T-helper 1 cell treated with Interleukin-12 subunit alpha and Interleukin-12 subunit beta and Interleukin-4 antibody, amounts not matched to agents 30 μg/mL and 1 μg/mL, for 36 hours (primary cell): Measurements from ENCODE around the gene CTBP2.

Experiments
- H3K27ac Mint-ChIP-seq: one replicate; pipeline ENCODE4 v1.8.0; 2021; ENCODE audit warnings: mild to moderate bottlenecking, mixed read lengths
- H3K27me3 Mint-ChIP-seq: one replicate; pipeline ENCODE4 v1.8.0; 2021; ENCODE audit warnings: low read depth, mixed read lengths
- H3K36me3 Mint-ChIP-seq: one replicate; pipeline ENCODE4 v1.8.0; 2021; ENCODE audit warnings: low read depth, mixed read lengths
- H3K4me1 Mint-ChIP-seq: one replicate; pipeline ENCODE4 v1.8.0; 2021; ENCODE audit warnings: low read depth, mixed read lengths
- H3K4me3 Mint-ChIP-seq: one replicate; pipeline ENCODE4 v1.8.0; 2021; ENCODE audit warnings: mild to moderate bottlenecking, moderate library complexity, mixed read lengths
- H3K9me3 Mint-ChIP-seq: one replicate; pipeline ENCODE4 v1.8.0; 2021; ENCODE audit warnings: mixed read lengths

The CTBP2 gene

DNA sequence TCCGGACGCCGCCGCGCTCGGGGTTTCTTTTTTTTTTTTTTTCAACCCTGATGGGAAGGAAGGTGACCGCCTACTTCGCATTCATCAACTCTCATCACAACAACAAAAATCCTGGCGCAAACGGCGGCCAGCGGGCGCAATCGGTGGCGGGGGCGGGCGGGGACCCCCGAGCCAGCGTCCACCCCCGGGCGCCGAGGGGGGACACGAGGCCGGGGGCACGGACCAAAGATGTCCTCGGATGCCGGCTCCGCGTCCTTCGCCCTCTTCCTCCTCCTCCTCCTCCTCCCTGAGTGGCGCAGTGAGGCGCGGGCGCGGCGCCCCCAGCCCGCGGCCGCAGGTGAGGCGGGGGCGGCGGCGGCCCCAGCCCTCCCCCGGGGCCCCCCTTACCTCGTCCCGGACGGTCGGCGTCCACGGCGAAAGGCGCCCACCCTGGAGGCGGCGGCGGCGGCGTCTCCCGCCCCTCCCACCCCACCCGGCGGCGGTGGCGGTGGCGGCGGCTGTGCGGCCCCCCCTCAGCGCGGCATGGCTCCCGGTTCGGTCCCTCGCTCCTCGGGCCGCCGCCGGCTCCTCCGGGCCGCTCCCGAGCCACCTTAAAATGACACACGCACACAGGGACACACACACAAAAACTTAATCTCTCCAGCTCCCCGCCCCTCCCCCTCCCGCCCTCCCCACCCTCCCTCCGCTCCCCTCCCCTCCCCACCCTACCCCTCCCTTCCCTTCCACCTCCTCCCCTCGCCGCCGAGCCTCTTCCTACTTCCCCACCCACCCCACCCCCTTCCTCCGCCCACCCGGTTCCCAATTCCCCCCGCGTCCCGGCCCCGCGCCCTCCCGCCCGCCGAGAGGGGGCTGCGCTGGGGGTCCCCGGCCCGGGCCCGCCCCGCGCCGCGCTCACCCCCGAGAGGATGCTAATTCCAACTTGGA lies at the start of gene CTBP2:
Gene CTBP2 (minus strand): TSS at position 632 of the 924 bp plus-strand sequence.
- Mint-ChIP-seq H3K9me3 (no peaks in the 10 kb centered on the region), H3K4me3 (peak within 1 kb of the TSS; percentile 14), H3K27me3 (peaks cover 58% of the 10 kb centered on the region), H3K27ac (no peak within 1 kb of the TSS), H3K4me1 (peaks cover 3% of the 10 kb centered on the region), H3K36me3 (no peaks in the 10 kb centered on the region)

DNA sequence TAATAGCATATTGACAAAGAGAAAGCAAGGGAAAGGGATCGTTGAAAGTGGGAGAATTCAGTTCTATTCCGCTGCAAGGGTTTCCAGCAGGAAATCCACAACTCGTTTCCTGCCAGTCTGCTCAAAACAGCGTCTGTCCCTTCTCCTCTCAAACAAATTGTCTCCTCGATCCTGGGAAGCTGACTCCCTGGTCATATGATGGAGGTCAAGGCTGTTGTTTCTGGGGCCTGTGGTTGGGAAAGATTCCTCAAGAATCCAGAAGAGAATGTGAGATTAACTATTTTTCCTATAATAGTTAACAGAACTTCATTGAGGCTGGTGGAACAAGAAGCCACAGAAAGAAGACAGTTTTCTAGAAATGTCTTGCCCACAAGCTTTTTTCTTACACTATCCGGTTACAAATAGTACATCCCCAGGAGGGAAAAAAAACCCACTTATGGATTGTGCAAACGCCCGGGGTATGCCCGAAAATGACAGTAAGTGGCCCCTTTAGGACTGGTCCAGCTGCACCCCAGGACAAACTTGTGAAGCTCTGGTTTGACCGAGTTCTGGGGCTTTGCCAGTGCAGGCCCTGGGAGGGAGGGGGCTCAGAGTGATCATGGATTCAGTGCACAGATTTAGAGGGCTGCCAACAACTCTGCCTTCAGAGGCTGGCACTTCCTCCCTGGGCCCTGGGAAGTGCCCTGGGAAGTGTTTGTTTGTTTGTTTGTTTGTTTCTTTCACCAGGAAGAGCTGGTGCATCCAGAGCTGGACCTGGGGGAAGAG lies 49.4 kb upstream of the CTBP2 start:
- no peaks in the 10 kb centered on the region for H3K36me3 Mint-ChIP-seq
- H3K27me3 Mint-ChIP-seq = peaks cover 4% of the 10 kb centered on the region
- H3K27ac Mint-ChIP-seq = no peak overlapping the region
- no peak overlapping the region for H3K4me3 Mint-ChIP-seq
- H3K4me1 Mint-ChIP-seq = no peaks in the 10 kb centered on the region
- H3K9me3 Mint-ChIP-seq = peaks cover 8% of the 10 kb centered on the region

DNA sequence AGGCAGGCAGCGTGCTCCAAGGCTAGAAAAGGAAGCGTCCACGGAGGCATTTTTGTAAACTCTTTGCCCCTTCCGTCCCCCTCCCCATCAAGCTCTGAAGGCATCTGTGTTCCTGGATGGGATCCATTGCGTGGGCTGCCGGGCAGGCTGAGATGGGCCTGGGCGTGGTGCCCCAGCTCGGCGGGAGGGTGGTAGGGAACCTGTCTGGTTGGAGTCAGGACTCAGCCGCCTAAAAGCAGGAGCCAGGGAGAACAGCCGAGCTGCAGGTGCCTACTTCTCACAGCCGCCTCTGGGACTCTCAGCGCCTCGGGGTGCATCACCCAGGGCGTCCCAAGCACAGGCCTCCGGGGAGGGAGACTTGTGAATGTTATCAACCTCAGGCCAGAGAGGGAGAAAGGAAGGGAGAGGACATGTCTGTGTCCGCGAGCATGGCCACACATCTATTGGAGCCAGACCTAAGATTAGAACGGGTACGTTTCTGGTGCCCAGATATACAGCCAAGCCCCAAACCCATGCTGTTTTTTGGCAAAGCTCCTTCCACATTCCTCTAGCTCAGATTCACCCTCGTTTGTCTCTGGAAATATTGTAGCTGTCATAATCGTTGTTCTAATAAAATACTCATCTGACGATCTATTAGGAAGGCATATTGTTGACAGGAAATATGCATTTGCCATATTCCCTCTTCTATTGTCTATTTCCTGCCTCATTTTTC lies 48.6 kb upstream of the CTBP2 start:
- peaks cover 8% of the 10 kb centered on the region for H3K9me3 Mint-ChIP-seq
- no peaks in the 10 kb centered on the region for H3K4me1 Mint-ChIP-seq
- no peak overlapping the region for H3K4me3 Mint-ChIP-seq
- no peaks in the 10 kb centered on the region for H3K36me3 Mint-ChIP-seq
- H3K27ac Mint-ChIP-seq = no peak overlapping the region
- peaks cover 4% of the 10 kb centered on the region for H3K27me3 Mint-ChIP-seq

DNA sequence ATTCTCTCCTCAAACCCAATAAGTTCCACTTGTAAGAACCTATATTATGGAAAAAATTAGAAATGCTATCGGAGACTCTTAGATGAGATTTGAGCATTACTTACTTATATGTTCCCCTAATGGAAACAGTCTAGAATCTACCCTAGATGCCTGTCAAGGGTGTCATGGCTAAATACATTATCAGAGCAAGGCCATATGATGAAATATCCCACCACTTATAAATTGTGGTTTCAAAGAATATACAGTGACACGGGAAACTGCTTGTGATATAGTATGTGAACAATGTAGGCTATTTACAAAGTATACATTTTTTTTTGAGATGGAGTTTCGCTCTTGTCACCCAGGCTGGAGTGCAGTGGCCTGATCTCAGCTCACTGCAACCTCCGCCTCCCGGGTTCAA lies 46.3 kb upstream of the CTBP2 start:
- no peak overlapping the region for H3K4me3 Mint-ChIP-seq
- no peaks in the 10 kb centered on the region for H3K4me1 Mint-ChIP-seq
- H3K9me3 Mint-ChIP-seq = peaks cover 8% of the 10 kb centered on the region
- no peaks in the 10 kb centered on the region for H3K27me3 Mint-ChIP-seq
- H3K36me3 Mint-ChIP-seq = no peaks in the 10 kb centered on the region
- H3K27ac Mint-ChIP-seq = no peak overlapping the region

DNA sequence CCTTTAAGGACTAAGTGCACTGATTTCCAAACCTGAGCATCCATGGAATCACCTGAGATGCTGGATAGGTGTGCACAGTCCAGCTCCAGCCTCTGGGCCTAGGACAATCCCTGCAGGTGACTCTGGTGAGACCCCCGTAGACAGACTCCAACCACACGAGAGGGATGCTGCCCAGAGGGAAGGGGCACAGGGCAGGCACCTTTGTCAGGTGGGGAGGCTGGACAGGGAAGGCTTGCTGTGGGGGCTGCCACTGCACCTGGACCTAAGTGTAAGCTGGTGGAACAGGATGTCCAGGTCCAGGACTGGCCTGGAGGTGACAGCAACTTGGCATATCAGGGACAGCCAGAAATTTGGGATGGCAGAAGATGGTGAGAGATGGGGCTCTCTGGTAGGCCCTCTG lies 45.1 kb upstream of the CTBP2 start:
- no peaks in the 10 kb centered on the region for H3K27me3 Mint-ChIP-seq
- H3K9me3 Mint-ChIP-seq = no peaks in the 10 kb centered on the region
- H3K36me3 Mint-ChIP-seq = no peaks in the 10 kb centered on the region
- no peak overlapping the region for H3K4me3 Mint-ChIP-seq
- H3K27ac Mint-ChIP-seq = no peak overlapping the region
- H3K4me1 Mint-ChIP-seq = no peaks in the 10 kb centered on the region

DNA sequence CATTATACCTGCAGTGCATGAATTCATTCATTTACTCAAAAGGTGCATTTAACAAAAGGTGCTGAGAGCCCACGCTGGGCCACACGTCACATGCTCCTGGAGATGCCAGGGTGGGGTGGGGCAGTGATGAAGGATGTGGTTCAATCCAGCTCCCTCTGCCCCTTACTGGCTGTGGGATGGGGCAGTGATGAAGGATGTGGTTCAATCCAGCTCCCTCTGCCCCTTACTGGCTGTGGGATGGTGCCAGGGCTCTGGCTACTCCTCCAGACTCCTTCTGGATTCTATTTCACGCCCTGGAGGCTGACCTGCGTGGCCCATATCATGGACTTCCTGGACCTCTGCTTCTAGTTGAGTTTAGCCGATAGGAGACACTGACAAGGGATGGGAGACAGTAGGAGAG lies 44.0 kb upstream of the CTBP2 start:
- Mint-ChIP-seq H3K27me3 (no peaks in the 10 kb centered on the region), H3K27ac (no peak overlapping the region), H3K4me1 (no peaks in the 10 kb centered on the region), H3K4me3 (no peak overlapping the region), H3K9me3 (no peaks in the 10 kb centered on the region), H3K36me3 (no peaks in the 10 kb centered on the region)

DNA sequence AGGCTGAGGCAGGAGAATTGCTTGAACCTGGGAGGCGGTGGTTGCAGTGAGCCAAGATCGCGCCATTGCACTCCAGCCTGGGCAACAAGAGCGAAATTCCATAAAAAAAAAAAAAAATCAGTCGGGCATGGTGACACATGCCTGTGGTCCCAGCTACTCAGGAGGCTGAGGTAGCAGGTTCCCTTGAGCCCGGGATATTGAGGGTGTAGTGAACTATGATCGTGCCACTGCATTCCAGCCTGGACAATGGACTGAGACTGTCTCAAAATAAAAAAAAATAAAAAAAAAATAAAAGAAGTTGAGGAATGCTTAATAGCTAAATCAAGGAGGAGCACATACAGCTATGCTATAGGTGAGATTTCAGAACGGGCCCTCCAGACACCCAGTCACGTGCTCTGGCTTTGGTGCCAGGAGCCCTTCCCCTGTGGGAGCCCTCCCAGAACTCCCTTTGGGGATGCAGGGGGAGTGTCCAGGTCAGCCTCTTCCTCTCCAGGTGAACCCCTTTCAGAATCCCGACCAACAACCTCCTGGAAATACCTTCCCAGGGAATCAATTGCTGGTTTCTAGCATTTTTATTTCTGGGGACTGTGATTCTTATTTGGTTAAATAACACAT lies 42.9 kb upstream of the CTBP2 start:
- Mint-ChIP-seq H3K9me3 (no peaks in the 10 kb centered on the region), H3K4me1 (no peaks in the 10 kb centered on the region), H3K36me3 (no peaks in the 10 kb centered on the region), H3K27me3 (peaks cover 2% of the 10 kb centered on the region), H3K4me3 (no peak overlapping the region), H3K27ac (no peak overlapping the region)

DNA sequence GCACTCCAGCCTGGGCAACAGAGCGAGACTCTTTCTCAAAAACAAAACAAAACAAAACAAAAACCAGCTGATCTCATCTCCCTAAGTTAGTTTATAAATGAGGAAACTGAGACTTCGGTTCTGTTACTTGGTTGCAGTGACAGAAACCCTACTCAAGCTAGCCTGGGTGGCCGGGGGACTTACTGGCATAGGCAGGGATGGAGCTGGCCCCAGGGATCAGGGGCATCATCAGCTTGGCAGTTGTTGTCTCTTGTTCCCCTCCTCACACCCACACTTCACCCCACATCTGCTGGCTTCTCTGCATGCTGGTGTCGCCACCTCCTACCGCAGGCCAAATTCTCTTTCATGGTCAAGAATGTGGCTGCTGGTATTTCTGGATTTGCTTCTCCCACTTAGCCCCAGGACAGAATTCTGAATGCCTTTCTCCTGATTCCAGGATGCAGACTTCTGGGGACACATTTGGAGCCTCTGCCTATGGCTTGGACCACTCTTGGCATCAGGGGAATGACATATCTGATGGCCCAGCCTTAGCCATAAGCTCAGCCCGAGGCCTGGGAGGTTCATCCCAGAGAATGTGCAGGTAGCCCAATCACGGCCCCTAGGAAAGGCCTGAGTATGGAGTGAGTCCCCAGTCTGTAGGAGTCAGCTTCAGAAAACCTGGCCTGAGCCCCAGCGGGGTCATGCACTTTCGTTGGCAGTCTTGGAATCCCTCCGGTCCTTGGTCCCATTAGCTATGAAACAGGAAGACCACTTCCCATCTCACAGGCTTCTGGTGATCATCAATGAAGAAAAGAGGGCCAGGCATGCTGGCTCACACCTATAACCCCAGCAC lies 41.6 kb upstream of the CTBP2 start:
- Mint-ChIP-seq H3K9me3 (no peaks in the 10 kb centered on the region), H3K4me3 (no peak overlapping the region), H3K36me3 (no peaks in the 10 kb centered on the region), H3K27ac (no peak overlapping the region), H3K4me1 (no peaks in the 10 kb centered on the region), H3K27me3 (peaks cover 4% of the 10 kb centered on the region)

DNA sequence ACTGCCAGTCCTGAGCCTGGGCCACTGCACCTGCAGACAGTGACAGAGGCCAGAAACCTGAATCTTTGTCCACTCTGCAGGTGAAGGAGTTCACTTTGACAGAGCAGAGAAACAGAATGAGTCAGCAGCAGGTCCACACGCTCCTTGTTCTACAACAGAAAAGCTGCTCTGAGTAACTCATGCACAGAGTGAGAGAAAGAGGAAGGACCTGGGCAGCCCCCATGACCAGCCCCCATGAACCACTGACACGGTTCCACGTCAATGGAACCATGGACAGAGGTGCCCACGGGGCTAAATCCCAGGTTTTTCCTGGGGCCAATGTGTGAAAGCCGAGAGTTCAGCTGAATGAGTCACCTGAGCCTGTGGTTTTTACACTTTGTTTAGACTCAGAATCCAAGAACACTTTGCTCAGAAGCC lies 40.8 kb upstream of the CTBP2 start:
- Mint-ChIP-seq H3K27me3 (peaks cover 4% of the 10 kb centered on the region), H3K9me3 (no peaks in the 10 kb centered on the region), H3K27ac (no peak overlapping the region), H3K4me3 (no peak overlapping the region), H3K36me3 (no peaks in the 10 kb centered on the region), H3K4me1 (no peaks in the 10 kb centered on the region)

DNA sequence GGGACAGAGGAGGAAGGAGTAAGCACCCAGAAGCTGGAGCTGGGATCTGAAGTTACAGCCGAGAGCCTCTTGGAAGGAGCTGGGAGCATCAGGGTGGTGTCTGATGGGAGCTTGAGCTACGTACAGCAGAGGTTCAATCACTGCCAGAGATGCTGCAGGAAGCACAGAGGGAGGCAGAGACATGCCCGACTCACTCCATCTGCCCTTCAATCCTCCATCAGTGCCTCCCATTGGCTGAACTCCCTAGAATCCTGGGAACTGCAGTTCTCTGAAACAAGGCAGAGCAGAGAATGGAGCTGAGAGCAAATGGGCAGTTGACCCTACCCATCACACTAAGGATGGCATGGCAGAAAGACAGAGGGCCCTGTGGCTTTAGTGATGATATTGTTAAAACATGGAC lies 40.0 kb upstream of the CTBP2 start:
- Mint-ChIP-seq H3K36me3 (no peaks in the 10 kb centered on the region), H3K9me3 (no peaks in the 10 kb centered on the region), H3K27me3 (peaks cover 4% of the 10 kb centered on the region), H3K27ac (no peak overlapping the region), H3K4me1 (no peaks in the 10 kb centered on the region), H3K4me3 (no peak overlapping the region)

DNA sequence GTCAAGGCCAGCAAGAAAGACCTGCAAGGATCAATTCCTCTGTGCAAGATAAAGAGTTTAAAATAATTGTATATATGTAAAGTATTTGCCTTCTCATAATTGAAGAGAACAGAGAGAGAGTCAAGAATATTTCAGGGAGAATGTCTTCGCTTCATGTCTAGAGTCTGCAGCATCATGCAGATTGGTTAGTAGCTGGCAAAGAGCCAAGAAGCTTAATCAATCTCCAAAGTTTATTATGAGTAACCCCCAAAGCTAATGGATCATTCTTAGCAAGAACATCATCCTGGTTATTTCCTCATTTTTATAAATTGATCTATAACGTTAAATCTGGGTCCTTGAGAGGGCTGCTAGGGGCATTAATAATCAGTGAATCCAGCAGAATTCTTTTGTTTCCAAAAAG lies 38.9 kb upstream of the CTBP2 start:
- H3K27ac Mint-ChIP-seq = no peak overlapping the region
- no peaks in the 10 kb centered on the region for H3K36me3 Mint-ChIP-seq
- H3K4me1 Mint-ChIP-seq = no peaks in the 10 kb centered on the region
- H3K4me3 Mint-ChIP-seq = no peak overlapping the region
- H3K9me3 Mint-ChIP-seq = no peaks in the 10 kb centered on the region
- H3K27me3 Mint-ChIP-seq = peaks cover 4% of the 10 kb centered on the region

DNA sequence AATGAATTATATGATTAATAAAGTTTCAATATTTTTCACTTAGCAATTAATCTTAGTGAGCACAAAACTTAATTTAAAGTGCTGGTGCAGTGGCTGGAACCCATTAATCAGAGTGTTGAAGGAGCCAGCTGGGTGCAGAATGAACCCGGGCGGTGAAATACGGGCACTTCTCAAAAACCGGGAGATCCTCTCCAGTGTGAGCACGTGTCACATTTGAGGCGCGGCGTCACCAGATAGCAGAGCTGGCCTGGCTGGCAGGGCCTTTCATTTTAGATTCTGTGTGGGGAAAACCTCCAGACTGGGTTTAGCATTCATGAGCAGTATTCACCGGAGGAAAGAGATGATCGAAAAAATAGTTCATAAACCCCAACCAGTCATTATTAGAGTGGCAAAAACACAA lies 34.5 kb upstream of the CTBP2 start:
- Mint-ChIP-seq H3K27ac (no peak overlapping the region), H3K4me3 (no peak overlapping the region), H3K36me3 (no peaks in the 10 kb centered on the region), H3K4me1 (no peaks in the 10 kb centered on the region), H3K9me3 (no peaks in the 10 kb centered on the region), H3K27me3 (peaks cover 4% of the 10 kb centered on the region)

DNA sequence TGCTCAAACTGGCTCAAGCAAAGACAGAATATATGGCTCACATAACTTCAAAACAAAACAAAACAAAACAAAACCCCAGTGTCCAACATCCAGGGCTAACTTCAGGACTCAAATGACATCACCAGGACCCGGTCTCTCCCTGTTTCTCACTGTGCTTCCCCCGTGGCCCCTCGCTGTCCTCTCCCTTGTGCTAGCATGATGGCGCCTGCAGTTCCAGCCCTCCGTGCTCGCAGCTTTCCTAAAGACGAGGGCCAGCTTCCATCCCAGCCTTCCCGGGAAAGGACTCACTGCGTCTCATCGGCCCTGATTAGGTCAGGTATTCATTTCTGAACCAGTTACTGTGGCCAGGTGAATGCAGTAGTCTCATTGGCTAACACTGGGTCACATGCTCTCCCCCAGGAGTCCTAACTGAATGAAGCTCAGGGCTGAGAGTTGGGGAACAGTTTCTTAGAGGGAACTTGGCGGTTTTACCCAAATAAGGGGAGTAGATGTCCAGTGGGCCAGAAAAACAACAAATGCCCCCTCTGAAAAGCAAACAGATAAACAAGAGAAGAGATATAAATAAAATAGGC lies 33.0 kb upstream of the CTBP2 start:
- no peak overlapping the region for H3K4me3 Mint-ChIP-seq

More for the DNA sequence above, 33.0 kb upstream of the CTBP2 start:
- H3K4me1 Mint-ChIP-seq = no peaks in the 10 kb centered on the region
- no peak overlapping the region for H3K27ac Mint-ChIP-seq
- H3K27me3 Mint-ChIP-seq = peaks cover 2% of the 10 kb centered on the region
- no peaks in the 10 kb centered on the region for H3K9me3 Mint-ChIP-seq
- no peaks in the 10 kb centered on the region for H3K36me3 Mint-ChIP-seq
